ENCODE data around the gene MRTFA.

- TF ChIP-seq CTCF (IDR thresholded peaks at IDR 0.05) = no peak
- TF ChIP-seq POLR2A (IDR thresholded peaks at IDR 0.05) = no peak
Observed at GRCh38 chr22:40419718-40420117, 216.8 kb downstream of the MRTFA start.

Data from adrenal gland (tissue), 5 donors.